ENCODE results near the gene BMP6. TPM values are rescaled to one million over a fixed set of nuclear protein-coding genes. Genes with fewer than 3 reads are reported as not detected.

Gene BMP6
- total and polyA plus RNA-seq, 8 donors: 2.3 to 18.7 (median 3.7) TPM

GRCh38 chr6:7727086-7727945 lies 1.4 kb downstream of the BMP6 start:
- no peaks in the 10 kb centered on the region for H3K36me3 ChIP-seq
- H3K27me3 ChIP-seq: peaks cover 66 to 93% of the 10 kb centered on the region in 2 donors
- DNase-seq (peak in 2 of 4 donors; percentile 18 to 78), ATAC-seq (no peak)
- no peaks in the 10 kb centered on the region for H3K9me3 ChIP-seq
- peak overlapping the region; percentile 58 for H3K4me3 ChIP-seq
- H3K4me1 ChIP-seq: peaks cover 13 to 43% of the 10 kb centered on the region in 2 donors
- intact Hi-C loops (cut with DNase I): no loop called here
- H3K27ac ChIP-seq: no peak overlapping the region
- TF ChIP-seq CTCF (IDR thresholded peaks at IDR 0.05): no peak

- H3K9me3 ChIP-seq: no peaks in the 10 kb centered on the region
Observed at GRCh38 chr6:7727946-7728854, 2.3 kb downstream of the BMP6 start.

GRCh38 chr6:7728855-7729590 lies 3.1 kb downstream of the BMP6 start:
- Histone ChIP-seq H3K36me3 (no peaks in the 10 kb centered on the region), H3K4me3 (peak overlapping the region in 1 of 2 donors; percentile 58), H3K4me1 (peaks cover 13 to 37% of the 10 kb centered on the region in 2 donors), H3K27me3 (peaks cover 64 to 99% of the 10 kb centered on the region in 2 donors), H3K9me3 (no peaks in the 10 kb centered on the region), H3K27ac (peak overlapping the region in 1 of 2 donors; percentile 28)
- intact Hi-C loops (cut with DNase I): no loop called here
- no peak for DNase-seq
- TF ChIP-seq CTCF (IDR thresholded peaks at IDR 0.05): no peak
- ATAC-seq: no peak

More at GRCh38 chr6:7727946-7728854, 2.3 kb downstream of the BMP6 start:
- no peak for TF ChIP-seq CTCF (IDR thresholded peaks at IDR 0.05)
- Histone ChIP-seq H3K4me3 (peak overlapping the region; percentile 58), H3K27me3 (peaks cover 69 to 99% of the 10 kb centered on the region in 2 donors), H3K27ac (peak overlapping the region in 1 of 2 donors; percentile 28), H3K4me1 (peaks cover 13 to 37% of the 10 kb centered on the region in 2 donors), H3K36me3 (no peaks in the 10 kb centered on the region)
- DNase-seq: peak in 2 of 4 donors; percentile 20 to 78
- intact Hi-C loops (cut with DNase I): no loop called here
- no peak for ATAC-seq

- no peak for DNase-seq
- no peak for TF ChIP-seq CTCF (IDR thresholded peaks at IDR 0.05)
- no peak overlapping the region for H3K4me3 ChIP-seq
- H3K27me3 ChIP-seq: peaks cover 53 to 98% of the 10 kb centered on the region in 2 donors
- intact Hi-C loops (cut with DNase I): no loop called here
- no peaks in the 10 kb centered on the region for H3K36me3 ChIP-seq
- peaks cover 13 to 37% of the 10 kb centered on the region in 2 donors for H3K4me1 ChIP-seq
- H3K27ac ChIP-seq: peak overlapping the region in 1 of 2 donors; percentile 48
- ATAC-seq: no peak
- no peaks in the 10 kb centered on the region for H3K9me3 ChIP-seq
Observed at GRCh38 chr6:7730001-7730783, 4.3 kb downstream of the BMP6 start.

All from left lung (tissue), 10 donors.